GM21576 (cell line): ENCODE data around the gene MYH3.
A peak's percentile ranks its signal among the peaks of the same experiment; 100 is the strongest.
"Not testable (repeated sequence)": the region's sequence is repeated elsewhere in the genome, so short reads cannot be mapped to it uniquely, and the experiment has no call there.

Source experiments
- ATAC-seq: cut with Tn5 transposase; IDR thresholded peaks from one replicate; pipeline ENCODE4 v1.9.1; 2021; ENCODE audit warnings: mild to moderate bottlenecking, moderate library complexity; ENCODE audit not compliant: unreplicated experiment

Gene MYH3

DNA sequence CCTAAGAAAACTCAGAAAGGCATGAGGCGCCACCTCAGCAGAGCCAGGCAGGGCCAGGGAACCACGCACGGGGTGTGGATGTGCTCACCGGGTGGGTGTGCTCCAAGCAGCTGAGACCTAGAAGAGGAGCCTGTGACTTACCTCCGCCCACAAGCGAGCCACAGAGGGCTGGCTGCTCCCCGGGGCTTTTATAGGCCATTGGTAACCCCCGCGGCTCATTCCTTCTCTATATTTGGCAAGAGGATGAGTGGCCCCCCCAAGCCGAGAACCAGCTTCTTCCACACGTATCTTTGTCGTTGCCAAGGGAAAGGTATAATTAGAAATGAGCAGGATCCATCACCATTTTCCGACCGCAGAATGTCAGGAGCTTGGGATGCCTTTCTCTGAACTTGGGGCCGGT, at the start of gene MYH3:
MYH3 (minus strand) TSS at position 162 of the 400 bp plus-strand sequence. CDS start 2,245 bp downstream, outside the sequence.
- ATAC-seq, result no peak

- no peak for ATAC-seq
Measured at GRCh38 chr17:10705727-10706126, 48.6 kb upstream of the MYH3 start.

DNA sequence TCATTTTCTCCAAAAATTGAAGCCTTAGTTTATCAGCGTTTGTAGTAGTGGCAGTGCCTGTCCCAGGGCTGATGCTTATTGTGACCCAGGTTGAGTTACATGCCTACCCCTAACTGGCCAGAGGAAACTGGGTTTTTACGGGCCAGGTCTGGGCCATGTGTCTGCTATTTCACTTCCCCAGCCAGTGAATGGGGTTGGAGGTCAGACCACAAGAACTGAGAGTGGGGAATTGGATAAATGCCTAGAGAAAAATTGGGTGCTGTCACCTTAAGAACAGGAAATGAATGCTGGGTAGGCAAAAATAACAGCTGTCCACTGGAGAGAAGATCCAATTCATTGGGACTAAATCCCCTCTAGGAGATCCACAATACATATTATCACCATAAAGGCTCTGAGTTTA, 45.5 kb upstream of the MYH3 start:
- no peak for ATAC-seq

GRCh38 chr17:10699856-10700255, 42.7 kb upstream of the MYH3 start:
- no peak for ATAC-seq

- no peak for ATAC-seq
Measured at GRCh38 chr17:10698096-10698818, 41.1 kb upstream of the MYH3 start.

- peak; percentile 95 for ATAC-seq
Measured at GRCh38 chr17:10697092-10698081, 40.3 kb upstream of the MYH3 start, which contains the start of the genes ADPRM and SCO1. ADPRM (plus strand) TSS chr17:10697594; CDS start chr17:10704927, 7,333 bp downstream. SCO1 (minus strand) TSS chr17:10697533; CDS start chr17:10697507, 26 bp downstream.

DNA sequence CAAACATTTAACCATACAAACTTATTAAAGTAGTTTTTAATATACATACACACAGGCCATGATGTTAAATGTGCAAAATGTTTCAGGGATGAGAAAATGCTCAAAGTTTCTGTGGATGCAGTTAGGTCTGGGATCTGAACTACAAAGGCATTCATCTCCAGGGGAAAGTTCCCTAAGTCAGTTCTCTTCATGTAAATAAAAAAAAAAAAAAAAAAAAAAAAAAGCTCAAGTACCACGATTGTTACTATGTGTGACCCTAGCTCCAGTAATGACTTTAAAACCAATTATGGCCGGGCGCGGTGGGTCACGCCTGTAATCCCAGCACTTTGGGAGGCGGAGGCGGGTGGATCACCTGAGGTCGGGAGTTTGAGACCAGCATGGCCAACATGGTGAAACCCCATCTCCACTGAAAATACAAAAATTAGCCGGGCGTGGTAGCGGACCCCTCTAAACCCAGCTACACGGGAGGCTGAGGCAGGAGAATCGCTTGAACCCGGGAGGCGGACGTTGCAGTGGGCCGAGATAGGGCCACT, 38.8 kb upstream of the MYH3 start:
- not testable (repeated sequence) for ATAC-seq

GRCh38 chr17:10687499-10687898, 30.4 kb upstream of the MYH3 start:
- ATAC-seq, result no peak

GRCh38 chr17:10683853-10684252, 26.7 kb upstream of the MYH3 start:
- no peak for ATAC-seq

DNA sequence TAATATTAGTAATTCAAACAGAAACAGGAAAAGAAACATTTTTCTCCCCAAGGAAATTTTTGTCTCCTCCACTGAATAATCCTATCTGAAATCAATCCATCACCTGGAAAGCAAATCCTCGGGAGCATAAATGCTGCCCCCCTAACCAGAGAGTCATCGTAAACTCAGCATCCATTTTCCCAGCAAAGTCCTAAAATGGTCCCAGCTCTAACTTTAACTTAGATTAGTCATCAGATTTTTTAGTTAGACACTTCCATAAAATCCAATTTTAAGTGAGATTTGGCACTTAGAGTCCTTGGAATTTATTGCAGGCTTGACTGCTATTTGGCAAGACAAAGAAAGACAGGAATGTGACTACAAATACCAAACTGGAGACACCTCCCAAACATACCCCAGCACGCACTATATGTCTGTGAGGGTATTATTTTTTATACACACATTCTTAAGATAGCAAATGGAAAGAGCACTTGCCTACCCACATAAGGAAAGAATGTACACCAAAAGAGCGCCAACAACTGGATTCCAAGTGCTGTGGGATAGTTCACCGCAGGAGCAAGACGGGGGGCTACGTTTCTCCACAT, 24.8 kb upstream of the MYH3 start:
- no peak for ATAC-seq

DNA sequence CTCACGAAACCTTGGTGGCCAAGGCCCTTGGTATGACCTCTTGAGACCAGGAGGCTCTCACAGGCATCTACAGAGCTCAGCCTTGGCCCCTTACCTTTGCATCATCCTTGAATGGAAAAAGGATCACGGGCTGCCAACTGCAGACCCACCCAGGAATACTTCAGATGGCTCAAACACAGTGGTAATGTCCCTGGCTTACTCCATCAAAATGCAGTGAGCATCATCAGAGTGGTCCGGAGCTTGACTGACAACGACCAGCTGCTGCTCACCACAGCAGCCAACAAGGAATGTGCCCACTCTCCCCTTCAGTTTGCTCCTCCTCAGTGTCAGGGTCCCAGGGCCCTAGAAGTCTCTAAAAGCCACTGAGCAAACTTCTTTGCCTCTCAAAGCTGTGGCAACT, 17.6 kb upstream of the MYH3 start:
- no peak for ATAC-seq

DNA sequence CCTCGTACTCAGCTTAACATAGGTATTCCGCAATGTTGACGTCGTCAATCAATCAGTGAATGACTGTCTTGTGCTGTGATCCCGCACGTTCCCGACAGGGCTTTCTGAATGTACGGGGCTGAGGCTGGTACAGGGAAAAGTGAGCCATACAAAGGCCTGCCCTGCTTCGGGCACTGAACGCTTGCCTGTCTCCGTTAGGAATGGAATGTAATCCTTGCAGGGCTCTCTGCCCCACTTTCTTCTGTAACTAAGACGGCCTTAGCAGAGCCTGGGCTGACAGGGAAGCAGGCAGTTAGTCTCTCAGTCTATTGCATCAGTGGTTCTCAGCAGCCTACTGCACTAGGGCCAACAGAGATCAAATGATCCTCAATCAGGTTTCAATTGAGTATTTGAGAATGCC, 16.2 kb upstream of the MYH3 start:
- no peak for ATAC-seq

DNA sequence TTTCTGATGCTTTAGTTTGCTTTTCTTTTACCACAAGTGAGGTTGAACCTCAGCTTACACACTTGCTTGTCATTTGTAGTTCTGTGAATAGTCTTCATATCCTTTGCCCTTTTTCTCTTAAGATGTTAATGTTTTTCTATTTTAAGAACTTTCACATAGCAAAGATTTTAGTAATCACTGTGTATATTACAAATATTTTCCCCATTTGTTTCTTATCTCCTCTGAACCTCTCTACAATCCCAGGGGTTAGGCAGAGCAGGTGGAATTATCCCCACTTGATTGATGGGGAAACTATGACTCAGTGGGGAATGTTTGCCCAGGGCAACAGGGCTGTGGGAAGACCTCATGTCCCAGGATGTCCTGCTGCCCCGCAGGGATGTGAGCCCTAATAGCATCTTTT, 11.7 kb upstream of the MYH3 start:
- no peak for ATAC-seq

DNA sequence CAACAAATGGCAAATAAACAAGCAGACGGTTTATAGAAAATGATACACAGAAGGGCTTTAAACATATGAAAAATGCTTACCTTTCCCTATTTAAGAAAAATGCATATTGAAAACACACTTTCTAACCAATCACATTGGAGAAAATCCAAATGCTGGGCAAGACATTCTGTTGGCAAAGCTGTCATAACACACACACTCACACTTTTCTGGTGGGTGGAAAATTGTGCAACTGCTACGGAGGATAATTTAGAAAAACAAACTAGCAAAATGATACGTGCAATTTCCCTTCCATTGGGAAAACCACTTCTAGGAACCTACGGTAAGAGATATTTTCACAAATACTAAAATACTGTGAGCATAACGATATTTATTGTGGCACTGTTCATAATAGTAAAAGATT, 9.8 kb upstream of the MYH3 start:
- no peak for ATAC-seq

DNA sequence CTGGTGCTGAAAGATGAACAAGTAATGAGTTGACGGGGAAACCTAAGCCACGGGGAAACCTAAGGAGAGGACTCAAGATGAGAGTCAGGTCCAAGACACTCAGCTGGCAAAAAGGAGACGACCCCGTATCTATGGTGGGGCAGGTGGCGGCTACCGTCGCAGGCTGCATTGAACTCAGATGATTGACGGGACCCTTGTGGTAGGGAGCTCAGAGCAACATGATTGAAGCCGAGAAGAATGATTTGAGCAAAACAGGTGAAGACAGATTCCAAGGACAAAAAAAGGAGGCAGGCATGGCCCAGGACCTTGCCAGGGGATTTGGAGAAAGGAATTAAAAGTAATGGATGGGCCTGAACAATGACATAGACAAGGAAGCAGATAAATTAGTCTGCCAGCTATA, 7.5 kb upstream of the MYH3 start:
- no peak for ATAC-seq

GRCh38 chr17:10663231-10663630, 6.1 kb upstream of the MYH3 start:
- no peak for ATAC-seq

GRCh38 chr17:10661437-10661836, 4.3 kb upstream of the MYH3 start:
- ATAC-seq, result no peak

GRCh38 chr17:10657879-10658278, 770 bp upstream of the MYH3 start:
- no peak for ATAC-seq

DNA sequence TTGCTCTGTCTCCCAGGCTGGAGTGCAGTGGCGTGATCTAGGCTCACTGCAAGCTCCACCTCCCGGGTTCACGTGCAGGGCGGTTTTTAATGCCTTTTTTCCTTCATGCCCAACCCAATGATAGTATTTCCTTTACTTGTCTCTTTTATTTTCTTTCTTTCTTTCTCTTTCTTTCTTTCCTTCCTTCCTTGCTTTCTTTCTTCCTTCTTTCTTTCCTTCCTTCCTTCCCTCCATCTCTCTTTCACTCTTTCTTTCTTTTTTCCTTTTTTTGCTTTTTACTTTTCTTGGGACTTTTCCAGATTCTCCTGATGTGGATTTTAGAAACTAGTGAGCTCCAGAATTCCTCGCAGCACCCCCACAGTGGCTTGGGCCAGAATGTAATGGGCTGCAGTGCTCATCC, 3.1 kb downstream of the MYH3 start:
- no peak for ATAC-seq

- no peak for ATAC-seq
Measured at GRCh38 chr17:10652984-10653659, 4.0 kb downstream of the MYH3 start.

GRCh38 chr17:10651927-10652326, 5.2 kb downstream of the MYH3 start:
- ATAC-seq, result no peak
